HL-60 (cell line): ENCODE results near the gene DNTTIP2.

ENCODE experiments used
- CTCF ChIP-seq: IDR thresholded peaks from one replicate; pipeline ENCODE4 v1.5.1; 2011; ENCODE audit warnings: low read length, control low read depth, inconsistent platforms; ENCODE audit not compliant: insufficient read depth
- POLR2AphosphoS5 ChIP-seq: IDR thresholded peaks from 2 replicates; pipeline ENCODE4 v1.6.1; 2012; ENCODE audit warnings: low read depth
- TF ChIP-seq, protein P1 (sequence below): IDR thresholded peaks from 2 replicates; pipeline ENCODE4 v1.6.1; 2012; ENCODE audit warnings: low read depth; ENCODE audit not compliant: insufficient replicate concordance

- no peak for TF ChIP-seq CTCF
- TF ChIP-seq, protein P1, sequence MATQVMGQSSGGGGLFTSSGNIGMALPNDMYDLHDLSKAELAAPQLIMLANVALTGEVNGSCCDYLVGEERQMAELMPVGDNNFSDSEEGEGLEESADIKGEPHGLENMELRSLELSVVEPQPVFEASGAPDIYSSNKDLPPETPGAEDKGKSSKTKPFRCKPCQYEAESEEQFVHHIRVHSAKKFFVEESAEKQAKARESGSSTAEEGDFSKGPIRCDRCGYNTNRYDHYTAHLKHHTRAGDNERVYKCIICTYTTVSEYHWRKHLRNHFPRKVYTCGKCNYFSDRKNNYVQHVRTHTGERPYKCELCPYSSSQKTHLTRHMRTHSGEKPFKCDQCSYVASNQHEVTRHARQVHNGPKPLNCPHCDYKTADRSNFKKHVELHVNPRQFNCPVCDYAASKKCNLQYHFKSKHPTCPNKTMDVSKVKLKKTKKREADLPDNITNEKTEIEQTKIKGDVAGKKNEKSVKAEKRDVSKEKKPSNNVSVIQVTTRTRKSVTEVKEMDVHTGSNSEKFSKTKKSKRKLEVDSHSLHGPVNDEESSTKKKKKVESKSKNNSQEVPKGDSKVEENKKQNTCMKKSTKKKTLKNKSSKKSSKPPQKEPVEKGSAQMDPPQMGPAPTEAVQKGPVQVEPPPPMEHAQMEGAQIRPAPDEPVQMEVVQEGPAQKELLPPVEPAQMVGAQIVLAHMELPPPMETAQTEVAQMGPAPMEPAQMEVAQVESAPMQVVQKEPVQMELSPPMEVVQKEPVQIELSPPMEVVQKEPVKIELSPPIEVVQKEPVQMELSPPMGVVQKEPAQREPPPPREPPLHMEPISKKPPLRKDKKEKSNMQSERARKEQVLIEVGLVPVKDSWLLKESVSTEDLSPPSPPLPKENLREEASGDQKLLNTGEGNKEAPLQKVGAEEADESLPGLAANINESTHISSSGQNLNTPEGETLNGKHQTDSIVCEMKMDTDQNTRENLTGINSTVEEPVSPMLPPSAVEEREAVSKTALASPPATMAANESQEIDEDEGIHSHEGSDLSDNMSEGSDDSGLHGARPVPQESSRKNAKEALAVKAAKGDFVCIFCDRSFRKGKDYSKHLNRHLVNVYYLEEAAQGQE: no peak
- no peak for TF ChIP-seq POLR2AphosphoS5
Measured at GRCh38 chr1:93848350-93848883, 30.6 kb downstream of the DNTTIP2 start.
